Smooth muscle cell (in vitro differentiated cells): Measurements from ENCODE around the gene SRD5A1. TPM values are rescaled to one million over a fixed set of nuclear protein-coding genes. Genes with fewer than 3 reads are reported as not detected.
A peak's percentile ranks its signal among the peaks of the same experiment; 100 is the strongest.

Source experiments
- DNase-seq: peaks from one replicate; lab custom pipeline; 2025; ENCODE audit not compliant: unreplicated experiment; lab: John Stamatoyannopoulos, UW
- H2AFZ ChIP-seq: fragments of 200-600 bp; sonication (generic); 2 replicates; pipeline ENCODE4 v1.6.0; 2016; ENCODE audit warnings: antibody characterized with exemption, low read depth, mild to moderate bottlenecking
- H3F3A ChIP-seq: fragments of 200-600 bp; sonication (generic); 2 replicates; pipeline ENCODE4 v1.6.0; 2017; ENCODE audit warnings: antibody characterized with exemption, low read depth
- H3K27ac ChIP-seq: fragments of 200-600 bp; sonication (generic); 2 replicates; pipeline ENCODE4 v1.5.1; 2016; ENCODE audit warnings: low read depth, mild to moderate bottlenecking
- H3K27me3 ChIP-seq: fragments of 200-600 bp; sonication (generic); 2 replicates; pipeline ENCODE4 v1.6.1; 2016; ENCODE audit warnings: low read depth, mild to moderate bottlenecking
- H3K36me3 ChIP-seq: fragments of 200-600 bp; sonication (generic); 2 replicates; pipeline ENCODE4 v1.5.1; 2016; ENCODE audit warnings: low read depth
- H3K4me1 ChIP-seq: fragments of 200-600 bp; sonication (generic); 2 replicates; pipeline ENCODE4 v1.5.1; 2016; ENCODE audit warnings: low read depth
- H3K4me2 ChIP-seq: fragments of 200-600 bp; sonication (generic); 2 replicates; pipeline ENCODE4 v1.6.0; 2016; ENCODE audit warnings: mild to moderate bottlenecking
- H3K4me3 ChIP-seq: fragments of 200-600 bp; sonication (generic); 2 replicates; pipeline ENCODE4 v1.5.1; 2016; ENCODE audit warnings: mild to moderate bottlenecking
- H3K79me2 ChIP-seq: fragments of 200-600 bp; sonication (generic); 2 replicates; pipeline ENCODE4 v1.6.0; 2016; ENCODE audit warnings: low read depth, mild to moderate bottlenecking
- H3K9ac ChIP-seq: fragments of 200-600 bp; sonication (generic); 2 replicates; pipeline ENCODE4 v1.6.0; 2016; ENCODE audit warnings: low read depth
- H3K9me3 ChIP-seq: fragments of 200-600 bp; sonication (generic); replicated peaks from 2 replicates; pipeline ENCODE4 v1.5.1; 2016; ENCODE audit warnings: low read depth
- H4K20me1 ChIP-seq: fragments of 200-600 bp; sonication (generic); 2 replicates; pipeline ENCODE4 v1.6.0; 2016; ENCODE audit warnings: low read depth
- WGBS: methylation state at CpG from one replicate; pipeline ENCODE4 v1.1.7; 2016; ENCODE audit warnings: low lambda C conversion rate; 5-methylcytosine and 5-hydroxymethylcytosine counted together
- polyA plus RNA-seq: library from polyadenylated mRNA; unstranded; fragments of >200 nt; fragmentation: Nextera tagmentation; extraction: Ambion mirVana; gene quantifications from 2 replicates; pipeline ENCODE4 v1.2.1, GENCODE V29; 2016
- total RNA-seq: library from RNA; depleted of rRNA; stranded (reverse); fragments of >200 nt; gene quantifications from 2 replicates; pipeline ENCODE4 v1.2.3, GENCODE V29; 2014
- TF ChIP-seq, protein P1 (sequence below): fragments of 200-600 bp; sonication (generic); IDR thresholded peaks from 2 replicates; pipeline ENCODE4 v1.5.1; 2017; ENCODE audit warnings: borderline replicate concordance, mild to moderate bottlenecking, antibody characterized with exemption; ENCODE audit not compliant: insufficient read depth, poor library complexity, severe bottlenecking

The SRD5A1 gene
- total and polyA plus RNA-seq, 2 experiments from 2014 or later, result 17.1 to 23.5 TPM

DNA sequence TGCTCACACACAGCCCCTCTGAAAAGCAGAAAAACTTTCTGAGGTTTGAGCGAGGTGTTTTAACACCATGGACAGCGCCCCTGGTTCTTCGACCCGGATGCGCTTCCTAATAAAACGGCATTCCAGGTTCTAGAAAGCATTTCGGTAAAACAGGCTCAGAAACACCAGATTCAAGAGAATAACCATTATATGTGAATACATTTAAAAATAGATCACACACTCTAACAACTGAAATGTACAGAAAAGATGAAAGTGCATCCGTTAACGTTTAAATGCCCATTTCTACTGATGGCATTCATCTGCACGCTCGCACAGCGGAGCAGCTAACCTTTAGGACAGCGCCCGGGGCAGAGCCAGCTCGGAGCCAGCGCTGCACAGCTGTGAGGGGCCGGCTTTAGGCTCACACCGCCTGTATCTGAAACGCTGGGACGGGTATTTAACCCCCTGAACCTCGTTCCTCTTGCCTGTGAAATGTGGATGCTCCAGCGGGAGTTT is 53.7 kb downstream of the SRD5A1 start:
- no peak overlapping the region for H3K27ac ChIP-seq
- H2AFZ ChIP-seq, result peak overlapping the region; percentile 60
- DNase-seq, result peak; percentile 2
- H3K4me3 ChIP-seq, result peak overlapping the region; percentile 55
- peak overlapping the region; percentile 89 for H3K4me2 ChIP-seq
- H3K9me3 ChIP-seq, result no peaks in the 10 kb centered on the region
- peaks cover 4% of the 10 kb centered on the region for H3K27me3 ChIP-seq
- TF ChIP-seq, protein P1, sequence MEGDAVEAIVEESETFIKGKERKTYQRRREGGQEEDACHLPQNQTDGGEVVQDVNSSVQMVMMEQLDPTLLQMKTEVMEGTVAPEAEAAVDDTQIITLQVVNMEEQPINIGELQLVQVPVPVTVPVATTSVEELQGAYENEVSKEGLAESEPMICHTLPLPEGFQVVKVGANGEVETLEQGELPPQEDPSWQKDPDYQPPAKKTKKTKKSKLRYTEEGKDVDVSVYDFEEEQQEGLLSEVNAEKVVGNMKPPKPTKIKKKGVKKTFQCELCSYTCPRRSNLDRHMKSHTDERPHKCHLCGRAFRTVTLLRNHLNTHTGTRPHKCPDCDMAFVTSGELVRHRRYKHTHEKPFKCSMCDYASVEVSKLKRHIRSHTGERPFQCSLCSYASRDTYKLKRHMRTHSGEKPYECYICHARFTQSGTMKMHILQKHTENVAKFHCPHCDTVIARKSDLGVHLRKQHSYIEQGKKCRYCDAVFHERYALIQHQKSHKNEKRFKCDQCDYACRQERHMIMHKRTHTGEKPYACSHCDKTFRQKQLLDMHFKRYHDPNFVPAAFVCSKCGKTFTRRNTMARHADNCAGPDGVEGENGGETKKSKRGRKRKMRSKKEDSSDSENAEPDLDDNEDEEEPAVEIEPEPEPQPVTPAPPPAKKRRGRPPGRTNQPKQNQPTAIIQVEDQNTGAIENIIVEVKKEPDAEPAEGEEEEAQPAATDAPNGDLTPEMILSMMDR, result no peak
- H3K9ac ChIP-seq, result no peak overlapping the region
- no peaks in the 10 kb centered on the region for H3F3A ChIP-seq
- 5% methylated on average over 22 of the region's 22 CpGs for WGBS
- H3K36me3 ChIP-seq, result no peaks in the 10 kb centered on the region
- H3K4me1 ChIP-seq, result no peaks in the 10 kb centered on the region
- peaks cover 3% of the 10 kb centered on the region for H4K20me1 ChIP-seq
- H3K79me2 ChIP-seq, result no peaks in the 10 kb centered on the region

DNA sequence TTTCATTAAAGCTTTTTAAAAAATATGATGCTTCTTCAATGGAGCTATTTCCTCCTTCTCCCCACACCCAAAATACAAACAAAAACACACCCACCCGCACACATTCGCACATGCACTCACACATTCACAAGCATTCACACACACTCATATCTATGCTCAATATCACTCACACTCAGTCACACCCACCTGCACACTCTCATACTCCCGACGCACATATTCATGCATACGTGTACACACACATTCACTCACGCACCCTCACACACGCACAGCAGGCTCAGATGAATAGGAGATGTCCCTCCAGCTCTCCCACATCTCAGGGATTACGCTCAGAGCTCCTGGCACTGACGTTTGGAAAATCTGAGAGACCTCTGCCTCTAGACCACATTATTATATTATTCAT is 54.3 kb downstream of the SRD5A1 start:
- Histone ChIP-seq H3K4me2 (peak overlapping the region; percentile 89), H3K27me3 (peaks cover 4% of the 10 kb centered on the region), H3K4me1 (no peaks in the 10 kb centered on the region), H3K27ac (no peak overlapping the region), H3K4me3 (no peak overlapping the region), H3K79me2 (no peaks in the 10 kb centered on the region), H2AFZ (no peak overlapping the region), H4K20me1 (peaks cover 3% of the 10 kb centered on the region), H3K9ac (no peak overlapping the region), H3K9me3 (no peaks in the 10 kb centered on the region), H3K36me3 (no peaks in the 10 kb centered on the region), H3F3A (no peaks in the 10 kb centered on the region)
- no peak for DNase-seq
- WGBS, result 85% methylated on average over 9 of the region's 9 CpGs
- TF ChIP-seq, protein P1, result no peak

DNA sequence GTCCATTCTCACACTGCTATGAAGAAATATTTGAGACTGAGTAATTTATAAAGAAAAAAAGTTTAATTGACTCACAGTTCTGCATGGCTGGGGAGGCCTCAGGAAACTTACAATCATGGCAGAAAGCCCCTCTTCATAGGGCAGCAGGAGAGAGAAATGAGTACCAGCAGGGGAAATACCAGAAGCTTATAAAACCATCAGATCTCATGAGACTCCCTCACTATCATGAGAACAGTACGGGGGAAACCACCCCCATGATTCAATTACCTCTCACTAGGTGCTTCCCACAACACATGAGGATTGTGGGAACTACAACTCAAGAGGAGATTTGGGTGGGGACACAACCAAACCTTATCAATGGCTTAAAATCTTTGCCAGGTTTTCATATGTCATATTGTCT is 59.7 kb downstream of the SRD5A1 start:
- Histone ChIP-seq H3K4me2 (no peak overlapping the region), H2AFZ (no peak overlapping the region), H3K27ac (no peak overlapping the region), H3K27me3 (peaks cover 20% of the 10 kb centered on the region), H3K9ac (no peak overlapping the region), H4K20me1 (no peaks in the 10 kb centered on the region), H3F3A (no peaks in the 10 kb centered on the region), H3K36me3 (no peaks in the 10 kb centered on the region), H3K79me2 (no peaks in the 10 kb centered on the region), H3K9me3 (no peaks in the 10 kb centered on the region), H3K4me3 (no peak overlapping the region), H3K4me1 (no peaks in the 10 kb centered on the region)
- WGBS, result 89% methylated on average over 1 of the region's 1 CpG
- TF ChIP-seq, protein P1, result no peak
- no peak for DNase-seq

DNA sequence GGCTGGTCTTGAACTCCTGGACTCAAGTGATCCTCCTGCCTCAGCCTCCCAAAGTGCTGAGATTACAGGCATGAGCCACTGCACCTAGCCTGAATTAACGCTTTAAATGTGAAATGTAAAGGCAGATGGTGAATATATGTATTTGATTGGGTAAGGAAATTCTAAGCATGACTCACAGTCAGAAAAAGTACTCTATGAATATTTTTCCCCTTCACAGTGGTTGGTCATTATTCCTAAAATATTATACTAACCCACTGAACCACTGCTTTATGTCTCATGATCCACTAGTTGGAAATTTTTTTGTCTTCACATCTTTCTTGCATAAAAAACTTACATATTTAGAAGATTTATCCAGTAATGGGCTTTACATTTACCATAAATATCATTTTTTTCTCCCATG is 65.5 kb downstream of the SRD5A1 start:
- no peaks in the 10 kb centered on the region for H3K4me1 ChIP-seq
- H3K36me3 ChIP-seq, result no peaks in the 10 kb centered on the region
- H3K27ac ChIP-seq, result no peak overlapping the region
- no peaks in the 10 kb centered on the region for H3F3A ChIP-seq
- no peak overlapping the region for H3K9ac ChIP-seq
- H3K4me2 ChIP-seq, result no peak overlapping the region
- TF ChIP-seq, protein P1, result no peak
- DNase-seq, result no peak
- no peaks in the 10 kb centered on the region for H3K79me2 ChIP-seq
- H3K9me3 ChIP-seq, result no peaks in the 10 kb centered on the region
- H4K20me1 ChIP-seq, result no peaks in the 10 kb centered on the region
- no peak overlapping the region for H2AFZ ChIP-seq
- H3K27me3 ChIP-seq, result peaks cover 19% of the 10 kb centered on the region
- no peak overlapping the region for H3K4me3 ChIP-seq
- WGBS, result 74% methylated on average over 1 of the region's 1 CpG
